Cardiac fibroblast (primary cell): Measurements from ENCODE around the gene MRGPRF.
A peak's percentile ranks its signal among the peaks of the same experiment; 100 is the strongest.

Experiments used
- DNase-seq, 2 donors: peaks; one replicate each; pipeline versions ENCODE4 v3.0.0 to v3.0.0-alpha.2; 2010; ENCODE audit warnings: low read depth in 2 of 2
- H3K4me3 ChIP-seq, 2 donors: replicated peaks in 1 of 2; 1 replicate in 1 of 2; 2 replicates in 1 of 2; pipeline ENCODE4 v1.5.1; 2011; ENCODE audit warnings: low read depth in 2 of 2, low read length in 2 of 2, mild to moderate bottlenecking in 2 of 2, moderate library complexity in 1 of 2
- TF ChIP-seq, protein P1 (sequence below): IDR thresholded peaks from one replicate; pipeline ENCODE4 v1.5.1; 2011; ENCODE audit warnings: low read depth, mild to moderate bottlenecking, low read length, inconsistent platforms

Gene MRGPRF

DNA sequence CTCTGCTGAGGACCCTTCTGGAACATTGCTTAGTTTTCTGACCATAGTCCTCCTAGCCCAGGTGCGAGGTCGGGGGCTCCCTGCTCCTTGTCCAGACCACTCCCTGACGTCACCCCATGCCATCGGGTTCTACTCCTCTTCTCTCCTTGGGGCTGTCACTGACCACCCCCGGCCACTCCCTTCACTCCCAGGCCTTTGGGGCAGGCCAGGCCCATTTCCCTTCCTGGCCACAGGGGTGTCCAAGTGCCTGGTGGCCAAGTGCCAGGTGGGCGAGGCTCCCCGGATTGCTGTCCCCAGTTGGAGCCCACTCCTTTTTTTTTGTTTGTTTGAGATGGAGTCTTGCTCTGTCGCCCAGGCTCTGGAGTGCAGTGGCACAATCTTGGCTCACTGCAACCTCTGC lies 51.8 kb downstream of the MRGPRF start:
- TF ChIP-seq, protein P1, sequence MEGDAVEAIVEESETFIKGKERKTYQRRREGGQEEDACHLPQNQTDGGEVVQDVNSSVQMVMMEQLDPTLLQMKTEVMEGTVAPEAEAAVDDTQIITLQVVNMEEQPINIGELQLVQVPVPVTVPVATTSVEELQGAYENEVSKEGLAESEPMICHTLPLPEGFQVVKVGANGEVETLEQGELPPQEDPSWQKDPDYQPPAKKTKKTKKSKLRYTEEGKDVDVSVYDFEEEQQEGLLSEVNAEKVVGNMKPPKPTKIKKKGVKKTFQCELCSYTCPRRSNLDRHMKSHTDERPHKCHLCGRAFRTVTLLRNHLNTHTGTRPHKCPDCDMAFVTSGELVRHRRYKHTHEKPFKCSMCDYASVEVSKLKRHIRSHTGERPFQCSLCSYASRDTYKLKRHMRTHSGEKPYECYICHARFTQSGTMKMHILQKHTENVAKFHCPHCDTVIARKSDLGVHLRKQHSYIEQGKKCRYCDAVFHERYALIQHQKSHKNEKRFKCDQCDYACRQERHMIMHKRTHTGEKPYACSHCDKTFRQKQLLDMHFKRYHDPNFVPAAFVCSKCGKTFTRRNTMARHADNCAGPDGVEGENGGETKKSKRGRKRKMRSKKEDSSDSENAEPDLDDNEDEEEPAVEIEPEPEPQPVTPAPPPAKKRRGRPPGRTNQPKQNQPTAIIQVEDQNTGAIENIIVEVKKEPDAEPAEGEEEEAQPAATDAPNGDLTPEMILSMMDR: no peak
- H3K4me3 ChIP-seq: no peak overlapping the region
- no peak for DNase-seq

DNA sequence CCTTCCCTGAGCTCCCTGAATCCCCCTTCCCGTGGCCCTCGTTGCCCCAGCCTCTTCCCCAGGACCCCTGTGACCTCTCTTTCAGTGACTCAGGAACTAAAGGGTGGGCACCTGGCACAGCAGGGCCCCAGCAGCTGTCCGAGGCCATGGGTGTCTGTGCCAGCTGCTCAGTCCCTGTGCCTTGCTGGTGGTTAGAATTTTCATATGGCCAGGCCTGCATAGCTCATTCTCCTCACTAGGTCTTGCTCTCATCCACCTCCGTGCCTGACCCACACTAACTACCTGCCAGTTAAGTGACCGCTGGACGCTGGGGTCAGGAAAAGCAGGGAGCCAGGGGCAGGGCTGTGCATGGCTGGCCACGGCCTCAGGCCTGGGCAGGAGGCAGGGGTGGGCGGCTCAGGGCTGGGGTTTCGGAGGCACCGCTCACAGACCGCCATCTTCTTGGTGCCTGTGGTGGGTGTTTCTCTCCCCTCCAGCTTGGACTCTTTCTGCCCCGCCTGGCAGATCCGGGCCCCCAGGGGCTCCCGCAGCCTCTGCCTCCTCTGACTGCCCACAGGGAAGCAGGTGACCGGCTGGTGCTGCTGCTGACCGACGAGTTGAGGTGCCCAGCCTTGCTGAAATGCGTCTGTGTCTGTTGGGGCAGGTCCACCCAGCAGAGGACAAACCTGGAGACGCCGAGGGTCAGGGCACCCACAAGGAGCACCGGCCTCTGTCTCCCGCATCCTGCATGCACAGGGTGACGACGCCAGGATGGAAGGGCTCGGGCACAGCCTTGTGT lies 52.6 kb downstream of the MRGPRF start:
- TF ChIP-seq, protein P1: no peak
- H3K4me3 ChIP-seq: no peak overlapping the region
- DNase-seq: no peak

DNA sequence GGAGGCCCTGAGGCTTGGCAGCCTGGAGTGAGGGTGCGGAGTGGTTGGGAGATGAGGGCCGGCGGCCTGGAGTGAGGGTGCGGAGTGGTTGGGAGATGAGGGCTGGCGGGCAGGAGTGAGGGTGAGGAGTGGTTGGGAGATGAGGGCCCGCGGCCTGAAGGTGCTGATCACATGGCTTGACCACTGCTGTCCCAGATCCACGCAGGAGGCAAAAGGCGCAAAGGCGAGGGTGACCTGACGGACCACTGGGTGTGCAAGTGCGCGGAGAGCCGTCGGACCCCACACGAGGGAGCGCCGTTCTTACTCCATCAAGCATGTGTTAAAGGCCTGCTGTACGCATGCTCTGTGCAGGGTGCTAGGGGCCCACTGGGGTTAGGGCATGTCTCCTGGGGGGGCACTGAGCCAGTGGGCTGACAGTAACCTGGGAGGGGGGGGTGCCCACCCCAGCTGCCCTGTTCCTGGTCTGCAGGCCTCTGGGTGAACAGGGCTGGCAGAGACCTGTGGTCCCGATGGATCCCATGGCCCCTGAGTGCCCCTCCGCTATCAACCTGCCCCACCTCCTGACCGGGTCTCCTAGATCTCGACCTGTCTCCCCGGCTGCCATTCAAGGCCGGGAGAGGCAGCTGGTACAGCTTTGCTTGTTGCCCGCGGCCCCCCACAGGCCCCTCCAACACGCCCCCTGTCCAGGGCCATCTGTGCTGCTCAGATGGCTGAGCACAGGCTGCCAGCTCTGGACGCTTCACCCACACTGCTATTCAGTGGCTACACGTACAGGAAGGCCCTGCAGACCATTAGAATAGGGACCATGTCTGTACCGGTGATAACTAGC lies 53.4 kb downstream of the MRGPRF start:
- DNase-seq: no peak
- TF ChIP-seq, protein P1: no peak
- no peak overlapping the region for H3K4me3 ChIP-seq

DNA sequence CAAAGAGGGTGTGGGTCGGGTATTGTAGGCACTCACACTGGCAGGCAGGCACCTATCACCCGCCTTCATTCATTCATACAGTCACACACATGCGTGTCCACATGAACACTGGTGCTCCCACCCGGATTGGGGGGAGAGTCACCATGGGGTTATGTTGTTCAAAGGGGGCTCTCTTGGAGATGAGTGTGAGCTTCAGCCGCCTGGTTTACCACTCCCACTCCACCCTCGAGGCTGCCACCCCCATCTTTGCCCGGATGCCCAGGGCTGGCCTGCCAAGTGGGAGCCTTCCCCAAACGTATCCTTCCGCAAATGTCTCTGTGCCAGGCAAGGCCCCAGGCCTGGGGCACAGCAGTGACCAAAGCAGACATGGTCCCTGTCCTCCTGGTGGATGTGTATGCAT lies 54.8 kb downstream of the MRGPRF start:
- DNase-seq: no peak
- TF ChIP-seq, protein P1: no peak

DNA sequence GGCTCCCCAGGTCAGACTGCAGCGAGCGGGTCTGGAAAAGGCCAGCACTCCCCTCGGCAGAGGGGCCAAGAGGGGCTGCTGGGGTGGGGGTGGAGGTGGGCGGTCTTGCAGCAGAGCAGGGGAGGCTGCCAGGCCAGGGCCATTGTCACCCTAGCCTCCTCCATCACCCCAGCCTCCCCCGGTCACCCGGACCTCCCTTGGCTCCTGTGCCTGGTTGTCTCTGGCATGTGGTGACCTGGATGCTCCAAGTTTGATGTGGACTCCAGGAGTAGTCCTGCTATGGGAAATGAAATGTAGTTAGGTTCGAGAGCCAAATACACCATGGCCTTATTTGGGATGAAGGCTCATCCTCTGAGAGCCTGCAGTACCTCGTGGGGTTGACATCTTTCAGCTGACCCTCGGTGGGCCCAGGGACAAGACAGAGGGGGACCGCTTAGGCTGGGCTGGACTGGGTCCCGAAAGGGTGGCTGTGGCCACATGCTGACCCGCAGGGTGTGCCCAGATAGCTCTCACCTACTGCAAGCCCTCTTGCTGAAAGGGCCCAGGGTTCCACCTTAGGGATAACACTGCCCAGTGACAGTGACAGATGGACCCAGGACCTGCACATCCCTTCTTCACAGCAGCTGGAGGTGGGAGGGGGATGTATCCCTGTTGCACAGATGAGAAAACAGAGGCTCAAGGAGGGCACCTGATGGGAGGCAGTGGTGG lies 56.3 kb downstream of the MRGPRF start:
- no peak overlapping the region for H3K4me3 ChIP-seq
- TF ChIP-seq, protein P1: no peak
- no peak for DNase-seq

More for the DNA sequence above, 54.8 kb downstream of the MRGPRF start:
- H3K4me3 ChIP-seq: no peak overlapping the region

DNA sequence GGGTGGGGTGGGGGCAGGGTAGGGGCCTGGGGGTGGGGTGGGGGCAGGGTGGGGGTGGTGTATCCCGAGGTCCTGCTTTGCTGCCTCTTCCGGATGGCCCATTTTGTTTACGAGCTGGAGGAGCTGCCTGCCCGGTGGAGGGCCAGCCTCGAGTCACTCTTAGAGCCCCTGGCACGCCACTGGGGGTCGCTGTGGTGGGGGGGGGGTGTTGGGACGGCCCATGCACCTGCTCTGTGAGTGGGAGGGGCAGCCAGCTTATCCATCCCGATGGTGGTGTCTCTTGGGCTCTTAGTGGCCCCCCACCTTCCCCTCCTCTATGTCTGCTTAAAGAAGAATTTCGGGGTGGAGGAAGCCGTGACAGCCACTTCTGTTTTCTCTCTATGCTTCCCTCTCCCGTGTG lies 56.9 kb downstream of the MRGPRF start:
- H3K4me3 ChIP-seq: no peak overlapping the region
- no peak for DNase-seq
- TF ChIP-seq, protein P1: peak; percentile 23
